Vagina (tissue), 2 donors: Measurements from ENCODE around the gene DMD.

Source experiments
- POLR2A ChIP-seq, 2 donors: fragments of 450-650 bp; IDR thresholded peaks; one replicate each; pipeline ENCODE4 v1.6.1; 2017; ENCODE audit warnings: antibody characterized with exemption in 2 of 2, mild to moderate bottlenecking in 2 of 2, moderate library complexity in 2 of 2
- TF ChIP-seq, protein P1 (sequence below), 3 experiments: fragments of 450-650 bp in 2 of 3; fragments of 200-600 bp in 1 of 3; sonication (generic) in 1 of 3; IDR thresholded peaks; one replicate each; pipeline ENCODE4 v1.5.1; 2017 to 2019; ENCODE audit warnings: antibody characterized with exemption in 3 of 3, mild to moderate bottlenecking in 2 of 3, moderate library complexity in 2 of 3

DNA sequence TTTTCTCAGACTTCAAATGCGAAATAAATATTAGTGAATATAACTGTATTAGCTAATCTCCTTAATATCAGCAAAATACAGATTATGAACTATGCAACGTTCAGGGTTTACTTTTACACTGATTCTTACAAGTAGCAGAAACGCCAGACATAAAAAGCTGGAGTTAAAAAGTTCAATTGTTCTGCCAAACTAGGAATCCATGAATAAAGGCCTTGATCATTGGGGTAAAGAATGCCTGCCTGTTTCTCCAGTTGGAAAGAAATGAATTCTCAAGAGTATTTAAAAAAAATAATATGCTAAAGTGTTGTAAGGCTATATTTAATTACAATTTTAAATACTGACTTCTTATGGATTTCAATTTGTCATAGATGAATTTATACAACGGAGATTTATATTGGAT lies 612.2 kb downstream of the DMD start:
- TF ChIP-seq, protein P1, sequence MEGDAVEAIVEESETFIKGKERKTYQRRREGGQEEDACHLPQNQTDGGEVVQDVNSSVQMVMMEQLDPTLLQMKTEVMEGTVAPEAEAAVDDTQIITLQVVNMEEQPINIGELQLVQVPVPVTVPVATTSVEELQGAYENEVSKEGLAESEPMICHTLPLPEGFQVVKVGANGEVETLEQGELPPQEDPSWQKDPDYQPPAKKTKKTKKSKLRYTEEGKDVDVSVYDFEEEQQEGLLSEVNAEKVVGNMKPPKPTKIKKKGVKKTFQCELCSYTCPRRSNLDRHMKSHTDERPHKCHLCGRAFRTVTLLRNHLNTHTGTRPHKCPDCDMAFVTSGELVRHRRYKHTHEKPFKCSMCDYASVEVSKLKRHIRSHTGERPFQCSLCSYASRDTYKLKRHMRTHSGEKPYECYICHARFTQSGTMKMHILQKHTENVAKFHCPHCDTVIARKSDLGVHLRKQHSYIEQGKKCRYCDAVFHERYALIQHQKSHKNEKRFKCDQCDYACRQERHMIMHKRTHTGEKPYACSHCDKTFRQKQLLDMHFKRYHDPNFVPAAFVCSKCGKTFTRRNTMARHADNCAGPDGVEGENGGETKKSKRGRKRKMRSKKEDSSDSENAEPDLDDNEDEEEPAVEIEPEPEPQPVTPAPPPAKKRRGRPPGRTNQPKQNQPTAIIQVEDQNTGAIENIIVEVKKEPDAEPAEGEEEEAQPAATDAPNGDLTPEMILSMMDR (IDR thresholded peaks at IDR 0.05) = no peak
- no peak for TF ChIP-seq POLR2A (IDR thresholded peaks at IDR 0.05)
